HepG2 (cell line): Measurements from ENCODE around the gene AP5Z1. TPM values are rescaled to one million over a fixed set of nuclear protein-coding genes. Genes with fewer than 3 reads are reported as not detected.
A peak's percentile ranks its signal among the peaks of the same experiment; 100 is the strongest.

Source experiments
- FOSL2 ChIP-seq: sonication (generic); formaldehyde crosslinking; IDR thresholded peaks from 2 replicates; pipeline ENCODE4 v1.4.0; 2020; ENCODE audit warnings: missing genetic modification reagents
- HMG20A ChIP-seq: IDR thresholded peaks from 2 replicates; pipeline ENCODE4 v1.6.1; 2016; ENCODE audit warnings: borderline replicate concordance
- KAT8 ChIP-seq: IDR thresholded peaks from 2 replicates; pipeline ENCODE4 v1.6.1; 2016; ENCODE audit warnings: missing genetic modification reagents, missing compliant biosample characterization
- KDM5A ChIP-seq: fragments of 200-600 bp; sonication (generic); IDR thresholded peaks from 2 replicates; pipeline ENCODE4 v1.7.0; 2018; ENCODE audit warnings: antibody characterized with exemption, mild to moderate bottlenecking, low read length, borderline replicate concordance
- MATR3 ChIP-seq: sonication (generic); formaldehyde crosslinking; IDR thresholded peaks from 2 replicates; pipeline ENCODE4 v1.4.0; 2020; ENCODE audit warnings: missing genetic modification reagents
- MYC ChIP-seq: sonication (generic); formaldehyde crosslinking; IDR thresholded peaks from 2 replicates; pipeline ENCODE4 v1.9.0; 2021; ENCODE audit warnings: missing genetic modification reagents, borderline replicate concordance
- NCOA2 ChIP-seq: sonication (generic); formaldehyde crosslinking; IDR thresholded peaks from 2 replicates; pipeline ENCODE4 v1.8.0; 2022; ENCODE audit warnings: inconsistent platforms
- RFXAP ChIP-seq: sonication (generic); formaldehyde crosslinking; IDR thresholded peaks from 2 replicates; pipeline ENCODE4 v1.4.0; 2020; ENCODE audit warnings: missing genetic modification reagents, borderline replicate concordance
- SOX6 ChIP-seq, 2 experiments: fragments of 450-650 bp in 1 of 2; sonication (generic) in 1 of 2; formaldehyde crosslinking in 1 of 2; IDR thresholded peaks; 2 replicates each; pipeline versions ENCODE4 v1.4.0 to v1.6.1; 2017 to 2020; ENCODE audit warnings: antibody characterized with exemption in 1 of 2, mild to moderate bottlenecking in 1 of 2, missing genetic modification reagents in 1 of 2
- SP4 ChIP-seq: sonication (generic); formaldehyde crosslinking; IDR thresholded peaks from 2 replicates; pipeline ENCODE4 v1.8.1; 2023; ENCODE audit warnings: mild to moderate bottlenecking, missing genetic modification reagents
- SP5 ChIP-seq: IDR thresholded peaks from 2 replicates; pipeline ENCODE4 v1.6.1; 2016; ENCODE audit warnings: low read depth, borderline replicate concordance
- TEAD3 ChIP-seq: optimal IDR thresholded peaks from 2 replicates; pipeline ENCODE3; 2016; ENCODE audit warnings: borderline replicate concordance
- ZNF263 ChIP-seq: sonication (generic); formaldehyde crosslinking; IDR thresholded peaks from 2 replicates; pipeline ENCODE4 v1.4.0; 2020; ENCODE audit warnings: missing genetic modification reagents
- polyA plus RNA-seq, 8 experiments: library from polyadenylated mRNA; depleted of rRNA in 3 of 8; stranded (reverse) in 7 of 8; unstranded in 1 of 8; fragments of >200 nt; fragmentation: Illumina TruSeq in 4 of 8; extraction: Trizol in 4 of 8; gene quantifications; 2 replicates each; pipeline versions ENCODE4 v1.2.1 to v1.2.3, GENCODE V29; 2011 to 2016; ENCODE audit warnings: low read depth in 4 of 8, missing spikeins in 1 of 8, mixed read lengths in 1 of 8; ENCODE audit not compliant: insufficient read depth in 1 of 8
- total RNA-seq, 5 experiments: library from RNA; depleted of rRNA; stranded (reverse); fragments of >200 nt; fragmentation: Illumina TruSeq; extraction: Trizol; gene quantifications; 2 replicates each; pipeline ENCODE4 v1.2.3, GENCODE V29; 2016; ENCODE audit warnings: low read depth in 1 of 5
- TF ChIP-seq, protein P1 (sequence below): sonication (generic); formaldehyde crosslinking; IDR thresholded peaks from 2 replicates; pipeline ENCODE4 v1.8.0; 2022; ENCODE audit warnings: mild to moderate bottlenecking, missing genetic modification reagents
- TF ChIP-seq, protein P2 (sequence below): IDR thresholded peaks from 2 replicates; pipeline ENCODE4 v1.4.0; 2020; ENCODE audit warnings: mild to moderate bottlenecking, missing genetic modification reagents
- TF ChIP-seq, protein P3 (sequence below): sonication (generic); formaldehyde crosslinking; conservative IDR thresholded peaks from 2 replicates; pipeline ENCODE4 v1.4.0; 2020; ENCODE audit warnings: mild to moderate bottlenecking, missing genetic modification reagents, moderate library complexity

AP5Z1 gene
- total and polyA plus RNA-seq, 2 of the 13 experiments (the other 11 are each of a cell fraction or from before 2014, with no cell fraction given) = 9.3 to 15.1 TPM

DNA sequence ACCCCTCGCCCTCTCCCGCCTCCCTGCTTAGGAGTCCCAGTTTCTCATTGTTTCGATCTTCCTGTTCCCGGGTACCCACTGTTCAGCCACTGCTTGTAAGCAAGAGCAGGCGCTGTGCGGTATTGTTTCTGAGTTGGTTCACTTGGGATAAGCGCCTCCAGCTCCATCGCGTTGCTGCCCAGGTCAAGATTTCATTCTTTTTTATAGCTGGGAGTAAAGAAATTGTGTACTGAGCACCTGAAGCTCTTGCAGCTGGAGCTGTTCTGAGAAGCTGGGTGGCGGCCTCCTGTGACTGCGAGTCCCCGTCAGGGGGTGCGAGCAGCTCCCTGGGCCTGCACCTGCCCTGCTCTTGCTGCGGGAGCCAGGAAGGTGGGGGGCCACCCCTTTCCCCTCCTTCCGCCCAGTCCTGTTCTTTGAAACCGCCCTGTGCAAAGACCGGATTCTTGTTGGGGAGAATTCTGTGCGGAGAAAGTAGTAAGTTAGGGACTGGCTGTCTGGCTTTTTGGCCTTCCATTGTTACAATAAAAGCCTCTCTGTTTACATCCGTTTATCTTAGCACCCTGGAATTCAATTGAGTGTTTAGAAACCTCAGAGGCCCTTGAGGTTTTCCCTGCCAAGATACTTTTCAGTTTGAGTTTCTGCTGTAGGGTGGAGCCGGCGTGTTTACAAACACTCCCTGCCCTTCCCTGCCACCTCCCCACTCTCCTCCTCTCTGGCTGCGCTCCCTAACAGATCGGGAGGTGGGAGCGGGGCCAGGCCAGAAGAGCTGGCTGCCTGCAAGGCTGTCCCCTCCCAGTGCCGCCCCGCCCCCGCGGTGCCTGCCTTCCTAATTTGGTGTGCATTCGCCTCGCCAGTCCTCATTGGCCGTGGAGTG is 30.8 kb upstream of the AP5Z1 start (continued):
- TF ChIP-seq, protein P1, sequence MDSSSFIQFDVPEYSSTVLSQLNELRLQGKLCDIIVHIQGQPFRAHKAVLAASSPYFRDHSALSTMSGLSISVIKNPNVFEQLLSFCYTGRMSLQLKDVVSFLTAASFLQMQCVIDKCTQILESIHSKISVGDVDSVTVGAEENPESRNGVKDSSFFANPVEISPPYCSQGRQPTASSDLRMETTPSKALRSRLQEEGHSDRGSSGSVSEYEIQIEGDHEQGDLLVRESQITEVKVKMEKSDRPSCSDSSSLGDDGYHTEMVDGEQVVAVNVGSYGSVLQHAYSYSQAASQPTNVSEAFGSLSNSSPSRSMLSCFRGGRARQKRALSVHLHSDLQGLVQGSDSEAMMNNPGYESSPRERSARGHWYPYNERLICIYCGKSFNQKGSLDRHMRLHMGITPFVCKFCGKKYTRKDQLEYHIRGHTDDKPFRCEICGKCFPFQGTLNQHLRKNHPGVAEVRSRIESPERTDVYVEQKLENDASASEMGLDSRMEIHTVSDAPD (CRISPR knock-in tag) = no peak
- TF ChIP-seq HMG20A (CRISPR knock-in tag) (peak; percentile 24; the same call in 1 of the 2 replicates), KAT8 (CRISPR knock-in tag) (no peak), SP5 (CRISPR knock-in tag) (peak; percentile 88), RFXAP (CRISPR knock-in tag) (no peak), MATR3 (CRISPR knock-in tag) (no peak), TEAD3 (CRISPR knock-in tag) (peak; percentile 66), SOX6 (IDR thresholded peaks at IDR 0.05) (no peak), SOX6 (CRISPR knock-in tag; IDR thresholded peaks at IDR 0.05) (peak; percentile 82), SP4 (CRISPR knock-in tag) (peak; percentile 47; the same call in 1 of the 2 replicates), KDM5A (peak; percentile 41; the same call in 1 of the 2 replicates), NCOA2 (peak; percentile 48; the same call in 1 of the 2 replicates), FOSL2 (CRISPR knock-in tag) (0 out of 2 replicates have a peak, but pooled peaks have one; percentile 6), MYC (no peak; the same call in 1 of the 2 replicates), ZNF263 (CRISPR knock-in tag) (no peak)
- TF ChIP-seq, protein P2, sequence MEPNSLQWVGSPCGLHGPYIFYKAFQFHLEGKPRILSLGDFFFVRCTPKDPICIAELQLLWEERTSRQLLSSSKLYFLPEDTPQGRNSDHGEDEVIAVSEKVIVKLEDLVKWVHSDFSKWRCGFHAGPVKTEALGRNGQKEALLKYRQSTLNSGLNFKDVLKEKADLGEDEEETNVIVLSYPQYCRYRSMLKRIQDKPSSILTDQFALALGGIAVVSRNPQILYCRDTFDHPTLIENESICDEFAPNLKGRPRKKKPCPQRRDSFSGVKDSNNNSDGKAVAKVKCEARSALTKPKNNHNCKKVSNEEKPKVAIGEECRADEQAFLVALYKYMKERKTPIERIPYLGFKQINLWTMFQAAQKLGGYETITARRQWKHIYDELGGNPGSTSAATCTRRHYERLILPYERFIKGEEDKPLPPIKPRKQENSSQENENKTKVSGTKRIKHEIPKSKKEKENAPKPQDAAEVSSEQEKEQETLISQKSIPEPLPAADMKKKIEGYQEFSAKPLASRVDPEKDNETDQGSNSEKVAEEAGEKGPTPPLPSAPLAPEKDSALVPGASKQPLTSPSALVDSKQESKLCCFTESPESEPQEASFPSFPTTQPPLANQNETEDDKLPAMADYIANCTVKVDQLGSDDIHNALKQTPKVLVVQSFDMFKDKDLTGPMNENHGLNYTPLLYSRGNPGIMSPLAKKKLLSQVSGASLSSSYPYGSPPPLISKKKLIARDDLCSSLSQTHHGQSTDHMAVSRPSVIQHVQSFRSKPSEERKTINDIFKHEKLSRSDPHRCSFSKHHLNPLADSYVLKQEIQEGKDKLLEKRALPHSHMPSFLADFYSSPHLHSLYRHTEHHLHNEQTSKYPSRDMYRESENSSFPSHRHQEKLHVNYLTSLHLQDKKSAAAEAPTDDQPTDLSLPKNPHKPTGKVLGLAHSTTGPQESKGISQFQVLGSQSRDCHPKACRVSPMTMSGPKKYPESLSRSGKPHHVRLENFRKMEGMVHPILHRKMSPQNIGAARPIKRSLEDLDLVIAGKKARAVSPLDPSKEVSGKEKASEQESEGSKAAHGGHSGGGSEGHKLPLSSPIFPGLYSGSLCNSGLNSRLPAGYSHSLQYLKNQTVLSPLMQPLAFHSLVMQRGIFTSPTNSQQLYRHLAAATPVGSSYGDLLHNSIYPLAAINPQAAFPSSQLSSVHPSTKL (CRISPR knock-in tag) = peak; percentile 55; the same call in 1 of the 2 replicates
- TF ChIP-seq, protein P3, sequence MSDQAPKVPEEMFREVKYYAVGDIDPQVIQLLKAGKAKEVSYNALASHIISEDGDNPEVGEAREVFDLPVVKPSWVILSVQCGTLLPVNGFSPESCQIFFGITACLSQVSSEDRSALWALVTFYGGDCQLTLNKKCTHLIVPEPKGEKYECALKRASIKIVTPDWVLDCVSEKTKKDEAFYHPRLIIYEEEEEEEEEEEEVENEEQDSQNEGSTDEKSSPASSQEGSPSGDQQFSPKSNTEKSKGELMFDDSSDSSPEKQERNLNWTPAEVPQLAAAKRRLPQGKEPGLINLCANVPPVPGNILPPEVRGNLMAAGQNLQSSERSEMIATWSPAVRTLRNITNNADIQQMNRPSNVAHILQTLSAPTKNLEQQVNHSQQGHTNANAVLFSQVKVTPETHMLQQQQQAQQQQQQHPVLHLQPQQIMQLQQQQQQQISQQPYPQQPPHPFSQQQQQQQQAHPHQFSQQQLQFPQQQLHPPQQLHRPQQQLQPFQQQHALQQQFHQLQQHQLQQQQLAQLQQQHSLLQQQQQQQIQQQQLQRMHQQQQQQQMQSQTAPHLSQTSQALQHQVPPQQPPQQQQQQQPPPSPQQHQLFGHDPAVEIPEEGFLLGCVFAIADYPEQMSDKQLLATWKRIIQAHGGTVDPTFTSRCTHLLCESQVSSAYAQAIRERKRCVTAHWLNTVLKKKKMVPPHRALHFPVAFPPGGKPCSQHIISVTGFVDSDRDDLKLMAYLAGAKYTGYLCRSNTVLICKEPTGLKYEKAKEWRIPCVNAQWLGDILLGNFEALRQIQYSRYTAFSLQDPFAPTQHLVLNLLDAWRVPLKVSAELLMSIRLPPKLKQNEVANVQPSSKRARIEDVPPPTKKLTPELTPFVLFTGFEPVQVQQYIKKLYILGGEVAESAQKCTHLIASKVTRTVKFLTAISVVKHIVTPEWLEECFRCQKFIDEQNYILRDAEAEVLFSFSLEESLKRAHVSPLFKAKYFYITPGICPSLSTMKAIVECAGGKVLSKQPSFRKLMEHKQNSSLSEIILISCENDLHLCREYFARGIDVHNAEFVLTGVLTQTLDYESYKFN (CRISPR knock-in tag) = peak; percentile 68; the same call in 1 of the 2 replicates
